ENCODE measurements around the gene MAP2.

GRCh38 chr2:209523041-209523740, 99.3 kb downstream of the MAP2 start:
- TF ChIP-seq CTCF (IDR thresholded peaks at IDR 0.05; ENCODE audit: control extremely low read depth in 1 of 3, insufficient read depth in 1 of 3, low read depth in 1 of 3, low read length in 3 of 3) = no peak
- TF ChIP-seq GABPA (IDR thresholded peaks at IDR 0.05; ENCODE audit: borderline replicate concordance, insufficient read depth, low read length) = no peak
- TF ChIP-seq SIN3A (conservative IDR thresholded peaks at IDR 0.05 in 1 of 2, IDR thresholded peaks at IDR 0.05 in 1 of 2; ENCODE audit: low read depth in 1 of 2, low read length in 2 of 2) = no peak

Data from H1 (cell line).